HepG2 (cell line): ENCODE measurements around the gene TPBG. TPM values are rescaled to one million over a fixed set of nuclear protein-coding genes. Genes with fewer than 3 reads are reported as not detected.

Source experiments
- ATAC-seq: fragments of 200-7000 bp; cut with Tn5 transposase; 3 replicates; pipeline ENCODE4 v1.9.1; 2020; ENCODE audit warnings: mild to moderate bottlenecking, moderate library complexity
- BruUV-seq: library from RNA; stranded (reverse); fragments of 400-500 nt; replicated peaks from 2 replicates; lab custom pipeline; 2021; lab: Mats Ljungman, UMichigan
- CTCF ChIA-PET: fragments of 300-600 bp; formaldehyde crosslinking; extraction: SDS; loops from one replicate; lab custom pipeline; 2021; ENCODE audit warnings: low total read pairs, inconsistent platforms, low intra/inter-chr PET ratio; lab: Yijun Ruan, JAX
- POLR2A ChIA-PET: fragments of 350-600 bp; sonication (Branson Sonifier 250); formaldehyde crosslinking; loops from one replicate; lab custom pipeline; 2020; ENCODE audit warnings: antibody characterized with exemption, inconsistent platforms; lab: Yijun Ruan, JAX
- DNase-seq: peaks from one replicate; pipeline ENCODE4 v3.0.0-alpha.2; 2015; ENCODE audit warnings: low spot score
- FAIRE-seq: peaks from 3 replicates; lab custom pipeline; 2011; peaks lifted over from hg19 to GRCh38; lab: Jason Lieb, UNC
- H2AFZ ChIP-seq: one replicate; pipeline ENCODE4 v1.6.1; 2011; ENCODE audit warnings: low read length, inconsistent platforms
- H3K27ac ChIP-seq: fragments of 300-600 bp; 3 replicates; pipeline ENCODE4 v1.8.0; 2011; ENCODE audit warnings: mixed run types, mild to moderate bottlenecking, mixed read lengths, low read length, inconsistent platforms; ENCODE audit not compliant: insufficient read depth; ENCODE audit errors: extremely low read length
- H3K27me3 ChIP-seq, 2 experiments: fragments of 200-600 bp in 1 of 2; 2 replicates in 1 of 2; 3 replicates in 1 of 2; pipeline versions ENCODE4 v1.6.0 to v1.8.0; 2011; ENCODE audit warnings: low read length in 2 of 2, mild to moderate bottlenecking in 2 of 2, moderate library complexity in 2 of 2, inconsistent platforms in 1 of 2; ENCODE audit not compliant: insufficient read depth in 2 of 2, control insufficient read depth in 1 of 2
- H3K36me3 ChIP-seq, 2 experiments: fragments of 200-600 bp in 1 of 2; replicated peaks in 1 of 2; 2 replicates in 1 of 2; 3 replicates in 1 of 2; pipeline versions ENCODE4 v1.5.1 to v1.8.0; 2011; ENCODE audit warnings: low read length in 2 of 2, inconsistent platforms in 1 of 2; ENCODE audit not compliant: insufficient read depth in 2 of 2, control insufficient read depth in 1 of 2
- H3K4me1 ChIP-seq: 2 replicates; pipeline ENCODE4 v1.5.1; 2012; ENCODE audit warnings: low read length, inconsistent platforms; ENCODE audit not compliant: insufficient read depth
- H3K4me2 ChIP-seq: 2 replicates; pipeline ENCODE4 v1.6.0; 2011; ENCODE audit warnings: low read depth, low read length, inconsistent platforms
- H3K4me3 ChIP-seq, 3 experiments: fragments of 200-600 bp in 1 of 3; sonication (generic), shearing (Covaris generic) in 1 of 3; replicated peaks in 1 of 3; 2 replicates each; pipeline ENCODE4 v1.5.1; 2011 to 2016; ENCODE audit warnings: low read length in 3 of 3, inconsistent platforms in 2 of 3, low read depth in 2 of 3, mild to moderate bottlenecking in 2 of 3, control low read depth in 1 of 3, mixed read lengths in 1 of 3; ENCODE audit not compliant: insufficient read depth in 1 of 3
- H3K79me2 ChIP-seq: one replicate; pipeline ENCODE4 v1.6.1; 2011; ENCODE audit warnings: low read length, inconsistent platforms; ENCODE audit not compliant: insufficient read depth
- H3K9ac ChIP-seq: 2 replicates; pipeline ENCODE4 v1.6.0; 2011; ENCODE audit warnings: mild to moderate bottlenecking, low read depth, low read length, inconsistent platforms; ENCODE audit not compliant: insufficient read depth
- H3K9me3 ChIP-seq: 2 replicates; pipeline ENCODE4 v1.5.1; 2012; ENCODE audit warnings: mild to moderate bottlenecking, low read length
- H4K20me1 ChIP-seq: 2 replicates; pipeline ENCODE4 v1.6.0; 2011; ENCODE audit warnings: inconsistent platforms, mild to moderate bottlenecking, low read length, moderate library complexity; ENCODE audit not compliant: insufficient read depth
- ATF5 ChIP-seq: sonication (generic); formaldehyde crosslinking; IDR thresholded peaks from 2 replicates; pipeline ENCODE4 v1.4.0; 2020; ENCODE audit warnings: mild to moderate bottlenecking, low read depth, missing genetic modification reagents
- CC2D1A ChIP-seq: sonication (generic); formaldehyde crosslinking; IDR thresholded peaks from 2 replicates; pipeline ENCODE4 v1.8.1; 2023; ENCODE audit warnings: mild to moderate bottlenecking, missing genetic modification reagents
- DNMT1 ChIP-seq: sonication (generic); formaldehyde crosslinking; IDR thresholded peaks from 2 replicates; pipeline ENCODE4 v1.5.1; 2020; ENCODE audit warnings: mild to moderate bottlenecking, missing genetic modification reagents
- FOXA3 ChIP-seq: IDR thresholded peaks from 2 replicates; pipeline ENCODE4 v1.6.1; 2016; ENCODE audit warnings: missing genetic modification reagents, missing compliant biosample characterization
- GFI1 ChIP-seq: sonication (generic); formaldehyde crosslinking; IDR thresholded peaks from 2 replicates; pipeline ENCODE4 v1.5.0; 2020; ENCODE audit warnings: missing genetic modification reagents, mild to moderate bottlenecking, borderline replicate concordance
- HOXA5 ChIP-seq: sonication (generic); formaldehyde crosslinking; IDR thresholded peaks from 2 replicates; pipeline ENCODE4 v1.4.0; 2020; ENCODE audit warnings: missing genetic modification reagents
- IRF9 ChIP-seq: sonication (generic); formaldehyde crosslinking; IDR thresholded peaks from 2 replicates; pipeline ENCODE4 v1.8.0; 2022; ENCODE audit warnings: missing genetic modification reagents, mild to moderate bottlenecking, borderline replicate concordance
- KLF9 ChIP-seq: IDR thresholded peaks from 2 replicates; pipeline ENCODE4 v1.6.1; 2016; ENCODE audit warnings: low read depth
- MATR3 ChIP-seq: sonication (generic); formaldehyde crosslinking; IDR thresholded peaks from 2 replicates; pipeline ENCODE4 v1.4.0; 2020; ENCODE audit warnings: missing genetic modification reagents
- TCF7 ChIP-seq: sonication (generic); IDR thresholded peaks from 2 replicates; pipeline ENCODE4 v1.6.1; 2016; ENCODE audit warnings: antibody characterized with exemption, low read depth
- ZFYVE20 ChIP-seq: sonication (generic); formaldehyde crosslinking; IDR thresholded peaks from 2 replicates; pipeline ENCODE4 v1.8.0; 2023; ENCODE audit warnings: low read depth, mild to moderate bottlenecking, moderate library complexity, missing genetic modification reagents, borderline replicate concordance
- ZNF350 ChIP-seq: sonication (generic); formaldehyde crosslinking; IDR thresholded peaks from 2 replicates; pipeline ENCODE4 v1.4.0; 2020; ENCODE audit warnings: mild to moderate bottlenecking, low read depth, missing genetic modification reagents, borderline replicate concordance
- ZNF773 ChIP-seq: sonication (generic); formaldehyde crosslinking; IDR thresholded peaks from 2 replicates; pipeline ENCODE4 v1.4.0; 2020; ENCODE audit warnings: missing genetic modification reagents, borderline replicate concordance
- WGBS: methylation state at CpG from one replicate; pipeline ENCODE4 v1.1.6; 2017; ENCODE audit warnings: low lambda C conversion rate; 5-methylcytosine and 5-hydroxymethylcytosine counted together
- in situ Hi-C: cut with HindIII; loops from 2 replicates; pipeline ENCODE4 v1.10.0; 2017; ENCODE audit warnings: low pct_unique_long_range_greater_than_20kb; ENCODE audit not compliant: extremely low pct_ligation_motif_present
- intact Hi-C: fragments of 100-400 bp; cut with micrococcal nuclease; formaldehyde crosslinking; loops from one replicate; pipeline ENCODE4 v1.10.0; 2022; ENCODE audit not compliant: unreplicated experiment
- polyA plus RNA-seq, 8 experiments: library from polyadenylated mRNA; depleted of rRNA in 3 of 8; stranded (reverse) in 7 of 8; unstranded in 1 of 8; fragments of >200 nt; fragmentation: Illumina TruSeq in 4 of 8; extraction: Trizol in 4 of 8; gene quantifications; 2 replicates each; pipeline versions ENCODE4 v1.2.1 to v1.2.3, GENCODE V29; 2011 to 2016; ENCODE audit warnings: low read depth in 4 of 8, missing spikeins in 1 of 8, mixed read lengths in 1 of 8; ENCODE audit not compliant: insufficient read depth in 1 of 8
- total RNA-seq, 5 experiments: library from RNA; depleted of rRNA; stranded (reverse); fragments of >200 nt; fragmentation: Illumina TruSeq; extraction: Trizol; gene quantifications; 2 replicates each; pipeline ENCODE4 v1.2.3, GENCODE V29; 2016; ENCODE audit warnings: low read depth in 1 of 5

TPBG gene
- total and polyA plus RNA-seq, 2 of the 13 experiments (the other 11 are each of a cell fraction or from before 2014, with no cell fraction given): 0.73 to 0.75 TPM

GRCh38 chr6:82372656-82373055, 9.0 kb downstream of the TPBG start:
- Histone ChIP-seq H3K4me1 (no peaks in the 10 kb centered on the region), H4K20me1 (no peaks in the 10 kb centered on the region), H3K4me3 (no peak overlapping the region), H3K9me3 (no peaks in the 10 kb centered on the region), H3K4me2 (no peak overlapping the region), H3K27me3 (no peaks in the 10 kb centered on the region), H3K79me2 (no peaks in the 10 kb centered on the region), H2AFZ (no peak overlapping the region), H3K9ac (no peak overlapping the region), H3K36me3 (no peaks in the 10 kb centered on the region), H3K27ac (no peak overlapping the region)
- no peak for ATAC-seq
- in situ Hi-C loops: no loop called here
- FAIRE-seq: no peak
- 6% methylated on average over 3 of the region's 3 CpGs for WGBS
- CTCF ChIA-PET: no interaction called here
- TF ChIP-seq ATF5 (CRISPR knock-in tag) (no peak), CC2D1A (CRISPR knock-in tag) (no peak), ZNF350 (CRISPR knock-in tag) (no peak), TCF7 (no peak), HOXA5 (CRISPR knock-in tag) (no peak), IRF9 (CRISPR knock-in tag) (no peak), FOXA3 (CRISPR knock-in tag) (no peak), GFI1 (CRISPR knock-in tag) (no peak), ZNF773 (CRISPR knock-in tag) (no peak), ZFYVE20 (CRISPR knock-in tag) (no peak), MATR3 (CRISPR knock-in tag) (no peak), KLF9 (no peak), DNMT1 (no peak)
- DNase-seq: no peak
- no TSS peak for BruUV-seq
- intact Hi-C loops: no loop called here
- POLR2A ChIA-PET: no interaction called here
